ENCODE measurements around the gene ILDR2. TPM values are rescaled to one million over a fixed set of nuclear protein-coding genes. Genes with fewer than 3 reads are reported as not detected.
A peak's percentile ranks its signal among the peaks of the same experiment; 100 is the strongest.
"Not testable (repeated sequence)": the region's sequence is repeated elsewhere in the genome, so short reads cannot be mapped to it uniquely, and the experiment has no call there.

ILDR2 gene
- total and polyA plus RNA-seq, 2 donors (not counting 1 experiment from before 2014, with no cell fraction given): under 0.01 to 0.14 TPM

GRCh38 chr1:166884040-166884642, 91.2 kb downstream of the ILDR2 start:
- TF ChIP-seq CTCF (conservative IDR thresholded peaks at IDR 0.05 in 1 of 2, IDR thresholded peaks at IDR 0.05 in 1 of 2; ENCODE audit: low read depth in 1 of 2, low read length in 2 of 2) (peak; percentile 50 to 63), EZH2 (IDR thresholded peaks at IDR 0.05; ENCODE audit: low read length, missing control alignments) (no peak)
- H3K4me1 ChIP-seq (ENCODE audit: control insufficient read depth, extremely low read depth, insufficient read depth, low read length): no peaks in the 10 kb centered on the region
- peak in 1 of 2 donors; percentile 20 for DNase-seq (ENCODE audit: low read depth in 2 of 2)
- no peaks in the 10 kb centered on the region for H3K9me3 ChIP-seq (ENCODE audit: control insufficient read depth, insufficient read depth, low read depth, low read length)
- no peak overlapping the region for H3K27ac ChIP-seq (ENCODE audit: insufficient read depth, low read length)
- peaks cover 23% of the 10 kb centered on the region for H3K27me3 ChIP-seq (ENCODE audit: control insufficient read depth, insufficient read depth, low read length)
- H3K79me2 ChIP-seq (ENCODE audit: control insufficient read depth, insufficient read depth, low read length): no peaks in the 10 kb centered on the region
- no peaks in the 10 kb centered on the region for H3K36me3 ChIP-seq (ENCODE audit: control insufficient read depth, insufficient read depth, low read length)
- H3K4me2 ChIP-seq (ENCODE audit: extremely low read depth, insufficient read depth, low read length): no peak overlapping the region
- H3K9ac ChIP-seq (ENCODE audit: insufficient read depth, low read length): no peak overlapping the region
- no peak overlapping the region for H2AFZ ChIP-seq (ENCODE audit: low read length)
- H4K20me1 ChIP-seq (ENCODE audit: control insufficient read depth, extremely low read depth, insufficient read depth, low read length): no peaks in the 10 kb centered on the region
- no peak overlapping the region for H3K4me3 ChIP-seq (replicated peaks in 1 of 4; ENCODE audit: control extremely low read depth in 1 of 4, insufficient read depth in 1 of 4, low read depth in 3 of 4, low read length in 4 of 4)

DNA sequence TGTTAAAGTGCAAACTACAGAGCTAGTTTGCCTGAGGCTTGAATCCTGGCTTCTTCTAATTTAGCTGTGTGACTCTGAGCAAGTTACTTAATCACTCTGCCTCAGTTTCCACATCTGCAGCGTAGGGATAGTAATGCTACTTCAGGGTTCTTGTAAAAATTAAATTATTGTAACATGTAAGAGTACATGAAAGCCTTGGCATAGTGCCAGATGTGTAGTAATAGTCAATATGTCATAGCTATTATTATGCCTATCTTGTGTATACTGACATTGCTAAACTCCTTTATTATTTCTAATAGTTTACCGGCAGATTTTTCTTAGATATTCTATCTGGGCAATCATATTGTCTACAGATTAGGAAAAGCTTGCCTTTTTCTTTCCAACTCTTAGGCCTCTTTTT, 92.4 kb downstream of the ILDR2 start:
- no peak for DNase-seq (ENCODE audit: low read depth in 2 of 2)
- Histone ChIP-seq H3K9ac (ENCODE audit: insufficient read depth, low read length) (no peak overlapping the region), H3K9me3 (ENCODE audit: control insufficient read depth, insufficient read depth, low read depth, low read length) (no peaks in the 10 kb centered on the region), H3K4me2 (ENCODE audit: extremely low read depth, insufficient read depth, low read length) (no peak overlapping the region), H3K27me3 (ENCODE audit: control insufficient read depth, insufficient read depth, low read length) (peaks cover 23% of the 10 kb centered on the region), H3K4me1 (ENCODE audit: control insufficient read depth, extremely low read depth, insufficient read depth, low read length) (no peaks in the 10 kb centered on the region), H3K4me3 (replicated peaks in 1 of 4; ENCODE audit: control extremely low read depth in 1 of 4, insufficient read depth in 1 of 4, low read depth in 3 of 4, low read length in 4 of 4) (no peak overlapping the region), H3K79me2 (ENCODE audit: control insufficient read depth, insufficient read depth, low read length) (no peaks in the 10 kb centered on the region), H2AFZ (ENCODE audit: low read length) (no peak overlapping the region), H3K27ac (ENCODE audit: insufficient read depth, low read length) (no peak overlapping the region), H3K36me3 (ENCODE audit: control insufficient read depth, insufficient read depth, low read length) (no peaks in the 10 kb centered on the region), H4K20me1 (ENCODE audit: control insufficient read depth, extremely low read depth, insufficient read depth, low read length) (no peaks in the 10 kb centered on the region)
- TF ChIP-seq EZH2 (IDR thresholded peaks at IDR 0.05; ENCODE audit: low read length, missing control alignments): no peak
- TF ChIP-seq CTCF (conservative IDR thresholded peaks at IDR 0.05 in 1 of 2, IDR thresholded peaks at IDR 0.05 in 1 of 2; ENCODE audit: low read depth in 1 of 2, low read length in 2 of 2): no peak

- H3K79me2 ChIP-seq (ENCODE audit: control insufficient read depth, insufficient read depth, low read length): peaks cover 11% of the 10 kb centered on the region
- not testable (repeated sequence) for H3K9me3 ChIP-seq (ENCODE audit: control insufficient read depth, insufficient read depth, low read depth, low read length); H3K9ac ChIP-seq (ENCODE audit: insufficient read depth, low read length); H3K4me2 ChIP-seq (ENCODE audit: extremely low read depth, insufficient read depth, low read length); H3K27ac ChIP-seq (ENCODE audit: insufficient read depth, low read length); H4K20me1 ChIP-seq (ENCODE audit: control insufficient read depth, extremely low read depth, insufficient read depth, low read length); DNase-seq (ENCODE audit: low read depth in 2 of 2); H3K27me3 ChIP-seq (ENCODE audit: control insufficient read depth, insufficient read depth, low read length); H3K36me3 ChIP-seq (ENCODE audit: control insufficient read depth, insufficient read depth, low read length); H3K4me1 ChIP-seq (ENCODE audit: control insufficient read depth, extremely low read depth, insufficient read depth, low read length); H2AFZ ChIP-seq (ENCODE audit: low read length); H3K4me3 ChIP-seq (replicated peaks in 1 of 4; ENCODE audit: control extremely low read depth in 1 of 4, insufficient read depth in 1 of 4, low read depth in 3 of 4, low read length in 4 of 4)
Measured at GRCh38 chr1:166878173-166878917, 97.0 kb downstream of the ILDR2 start.
